Stimulated activated CD8-positive, alpha-beta memory T cell treated with anti-CD3 and anti-CD28 coated beads, Interleukin-12 subunit alpha, Interleukin-12 subunit beta, amount 100 ng/mL, for 1 hour (primary cell): ENCODE results near the gene GALNT7.

ENCODE experiments used
- DNase-seq: peaks from one replicate; pipeline ENCODE4 v3.0.0-alpha.2; 2020; ENCODE audit warnings: low read depth

GALNT7 gene

GRCh38 chr4:173264684-173265185 is 96.1 kb downstream of the GALNT7 start:
- no peak for DNase-seq

GRCh38 chr4:173265751-173266150 is 97.1 kb downstream of the GALNT7 start:
- DNase-seq, result no peak

- DNase-seq, result no peak
Observed at GRCh38 chr4:173267711-173268110, 99.1 kb downstream of the GALNT7 start.

- no peak for DNase-seq
Observed at GRCh38 chr4:173269280-173269679, 100.7 kb downstream of the GALNT7 start.

DNA sequence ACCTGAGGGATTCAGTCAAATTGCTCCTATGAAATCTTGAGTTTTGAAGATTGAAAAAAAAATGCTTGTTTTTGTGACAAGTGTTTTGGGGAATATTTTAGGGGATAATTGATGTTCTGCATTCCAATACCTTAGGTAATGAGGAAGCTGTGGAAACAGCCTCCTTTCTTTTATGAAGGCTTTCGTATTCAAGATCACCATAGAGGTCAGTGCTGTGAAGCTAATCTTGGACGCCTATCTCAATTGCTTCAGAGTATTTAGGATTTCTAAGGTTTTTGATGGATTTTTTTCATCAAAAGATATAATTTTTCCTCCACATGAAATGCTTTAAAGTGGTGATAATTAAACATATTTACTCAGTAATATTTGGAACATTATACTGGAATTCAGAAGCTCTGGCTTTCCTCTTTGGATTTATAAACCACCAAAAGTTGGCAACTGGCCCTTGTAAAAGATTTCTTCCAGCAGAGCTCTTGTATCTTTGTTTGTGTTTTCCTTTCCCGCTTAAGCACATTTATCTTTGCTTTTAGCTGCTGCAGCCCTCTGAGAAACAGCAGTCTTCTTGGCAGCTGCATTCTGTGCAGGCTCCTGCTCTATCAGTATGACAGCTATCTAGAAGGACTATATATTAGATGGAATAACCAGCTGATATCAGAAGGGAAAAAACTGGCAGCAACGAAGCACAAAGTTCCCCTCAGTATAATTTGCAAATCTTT is 101.9 kb downstream of the GALNT7 start:
- no peak for DNase-seq

DNA sequence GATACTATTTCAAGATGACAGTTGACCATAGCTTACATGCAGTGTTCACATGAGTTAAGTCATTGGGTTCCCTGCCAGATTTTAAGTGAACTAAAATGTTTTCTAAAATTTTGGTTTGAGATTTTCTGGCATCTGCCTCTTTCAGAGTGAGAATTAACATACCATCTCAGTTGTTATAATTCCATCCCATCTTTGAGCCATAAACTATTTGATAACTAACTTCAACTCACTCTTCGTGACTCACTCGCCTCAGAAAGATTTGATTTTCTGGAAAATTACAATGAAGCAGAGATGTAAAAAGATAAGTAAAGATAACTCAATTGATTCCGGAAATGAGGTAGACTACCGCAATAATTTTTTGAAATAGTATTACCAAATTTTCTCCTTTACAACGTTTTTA is 103.7 kb downstream of the GALNT7 start:
- no peak for DNase-seq

DNA sequence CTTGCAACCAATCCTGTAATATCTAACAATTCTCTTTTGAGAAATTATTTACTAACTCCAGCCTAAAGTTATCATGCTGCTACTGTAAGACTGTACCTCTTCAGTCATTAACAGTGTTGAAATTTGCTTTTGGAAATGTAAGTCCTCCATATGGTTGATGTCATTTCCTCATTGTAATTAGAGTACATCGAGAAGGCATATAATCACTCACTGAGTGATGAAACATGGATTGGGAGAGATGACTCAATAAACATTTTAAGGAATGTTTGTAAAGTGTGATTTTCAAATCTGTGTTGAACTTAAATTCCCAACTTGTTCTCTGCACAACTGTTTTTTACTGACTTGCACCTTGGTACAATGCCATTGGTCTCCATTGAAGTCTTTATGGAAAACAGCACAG is 104.4 kb downstream of the GALNT7 start:
- no peak for DNase-seq

- no peak for DNase-seq
Observed at GRCh38 chr4:173273941-173274340, 105.3 kb downstream of the GALNT7 start.

GRCh38 chr4:173274744-173275143 is 106.1 kb downstream of the GALNT7 start:
- no peak for DNase-seq

DNA sequence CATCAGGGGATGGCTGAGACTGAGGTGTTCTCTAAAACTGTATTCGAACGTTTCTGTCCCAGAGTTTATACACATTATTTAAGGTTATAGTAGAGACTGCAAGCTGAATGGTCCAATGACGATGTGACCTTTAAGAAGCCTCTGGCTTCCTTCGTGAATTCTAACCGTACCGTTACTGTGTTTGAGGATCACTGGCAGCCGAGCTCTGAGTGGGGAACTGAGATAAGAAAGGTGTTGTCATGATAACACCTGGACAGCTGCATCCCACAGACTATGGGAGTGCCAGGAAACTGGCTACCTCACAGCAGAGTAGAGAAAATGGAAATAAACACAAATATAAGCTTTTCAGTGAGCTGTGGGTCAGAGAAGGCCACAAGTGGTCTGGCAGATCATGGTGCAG is 106.5 kb downstream of the GALNT7 start:
- DNase-seq, result no peak

DNA sequence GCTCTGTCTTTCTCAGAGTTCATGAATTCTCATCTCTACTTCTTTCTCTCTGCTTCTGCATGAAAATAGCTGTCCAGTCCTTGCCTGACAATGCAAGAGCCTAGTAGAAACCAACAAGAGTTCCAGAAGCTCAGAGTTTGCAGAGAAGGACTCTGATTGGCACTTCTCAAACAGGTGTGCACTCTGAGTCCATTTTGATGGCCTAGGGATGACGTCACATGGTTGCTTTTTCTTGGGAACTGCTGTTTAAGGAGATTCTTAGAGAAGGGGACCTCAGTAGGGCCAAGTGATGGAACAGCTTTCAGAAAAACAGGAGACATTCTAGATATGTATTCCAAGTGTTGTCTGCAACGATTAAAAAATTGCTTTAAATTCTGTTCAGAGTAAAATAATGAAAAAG is 108.7 kb downstream of the GALNT7 start:
- no peak for DNase-seq

DNA sequence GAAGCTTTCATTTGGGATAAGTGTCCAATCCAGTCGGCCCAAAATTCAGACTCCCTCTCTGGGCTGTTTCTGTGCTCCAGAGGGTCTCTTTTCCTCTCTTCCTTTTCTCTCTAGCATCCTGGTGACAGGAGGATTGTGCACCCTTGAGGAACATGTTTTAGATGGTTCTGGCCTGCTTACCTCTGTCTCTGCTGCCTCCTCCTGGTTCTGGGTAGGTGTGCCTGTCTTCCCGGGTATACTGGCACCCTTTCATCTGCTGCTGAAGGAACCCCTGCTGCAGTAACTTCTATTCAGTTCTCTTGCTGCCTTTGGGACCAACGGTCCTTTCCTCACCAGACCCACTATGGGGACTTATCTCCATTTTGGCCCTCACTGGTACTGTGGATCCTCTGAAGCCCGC is 112.4 kb downstream of the GALNT7 start:
- no peak for DNase-seq

GRCh38 chr4:173281406-173282255 is 113.0 kb downstream of the GALNT7 start:
- no peak for DNase-seq

GRCh38 chr4:173282256-173282562 is 113.6 kb downstream of the GALNT7 start:
- DNase-seq, result no peak

DNA sequence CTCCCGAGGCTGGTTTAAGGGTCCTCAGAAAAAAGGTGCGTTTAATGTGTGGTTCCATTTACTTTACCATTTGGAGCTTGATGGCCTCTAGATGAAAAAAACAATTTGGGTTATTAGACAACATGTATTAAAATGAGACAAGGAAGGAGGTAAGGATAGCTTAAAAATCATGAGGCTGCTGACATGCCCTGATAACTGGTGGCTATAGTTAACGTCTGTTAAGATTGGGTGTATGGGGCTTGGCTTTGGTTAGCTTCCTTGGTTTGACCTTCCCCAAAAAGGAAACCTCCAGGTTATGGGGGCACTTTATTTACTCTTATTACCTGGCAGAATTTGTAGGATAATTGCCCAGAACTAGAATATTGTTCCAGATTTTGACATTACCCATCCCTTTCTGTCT is 114.0 kb downstream of the GALNT7 start:
- no peak for DNase-seq

- DNase-seq, result no peak
Observed at GRCh38 chr4:173284463-173284862, 115.9 kb downstream of the GALNT7 start.

- DNase-seq, result no peak
Observed at GRCh38 chr4:173287486-173287885, 118.9 kb downstream of the GALNT7 start.

- peak; percentile 55 for DNase-seq
Observed at GRCh38 chr4:173288296-173288695, 119.7 kb downstream of the GALNT7 start.

- DNase-seq, result no peak
Observed at GRCh38 chr4:173288698-173289352, 120.2 kb downstream of the GALNT7 start.

DNA sequence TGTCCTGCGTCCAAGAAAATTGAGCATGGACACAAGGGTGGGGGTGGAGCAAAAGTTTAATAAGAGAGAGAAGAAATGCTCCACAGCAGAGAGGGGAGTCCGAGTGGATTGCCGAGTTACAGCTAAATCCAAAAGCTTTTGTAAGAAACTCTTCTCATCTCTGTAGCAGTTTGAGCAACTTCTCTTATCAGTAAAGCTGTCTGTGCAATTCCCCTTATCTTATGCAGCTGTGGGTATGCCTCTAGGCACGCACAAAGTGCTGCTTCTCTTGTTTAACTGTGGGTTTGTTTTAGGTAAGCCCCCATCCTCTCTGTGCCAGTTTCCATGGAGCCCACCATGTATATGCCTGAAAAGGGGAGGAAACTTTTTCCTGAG is 120.7 kb downstream of the GALNT7 start:
- DNase-seq, result no peak

GRCh38 chr4:173291899-173292298 is 123.3 kb downstream of the GALNT7 start:
- DNase-seq, result no peak

- DNase-seq, result no peak
Observed at GRCh38 chr4:173293663-173294062, 125.1 kb downstream of the GALNT7 start.

- no peak for DNase-seq
Observed at GRCh38 chr4:173294444-173294843, 125.8 kb downstream of the GALNT7 start.
